Hepatocyte (in vitro differentiated cells): ENCODE data around the gene CDC14B.

Experiments used
- EZH2 ChIP-seq: fragments of 200-600 bp; sonication (generic); IDR thresholded peaks from 2 replicates; pipeline ENCODE4 v1.6.1; 2016; ENCODE audit warnings: antibody characterized with exemption, mild to moderate bottlenecking, borderline replicate concordance
- TF ChIP-seq, protein P1 (sequence below): fragments of 200-600 bp; sonication (generic); IDR thresholded peaks from 2 replicates; pipeline ENCODE4 v1.5.1; 2016; ENCODE audit warnings: antibody characterized with exemption, mild to moderate bottlenecking; ENCODE audit not compliant: poor library complexity

DNA sequence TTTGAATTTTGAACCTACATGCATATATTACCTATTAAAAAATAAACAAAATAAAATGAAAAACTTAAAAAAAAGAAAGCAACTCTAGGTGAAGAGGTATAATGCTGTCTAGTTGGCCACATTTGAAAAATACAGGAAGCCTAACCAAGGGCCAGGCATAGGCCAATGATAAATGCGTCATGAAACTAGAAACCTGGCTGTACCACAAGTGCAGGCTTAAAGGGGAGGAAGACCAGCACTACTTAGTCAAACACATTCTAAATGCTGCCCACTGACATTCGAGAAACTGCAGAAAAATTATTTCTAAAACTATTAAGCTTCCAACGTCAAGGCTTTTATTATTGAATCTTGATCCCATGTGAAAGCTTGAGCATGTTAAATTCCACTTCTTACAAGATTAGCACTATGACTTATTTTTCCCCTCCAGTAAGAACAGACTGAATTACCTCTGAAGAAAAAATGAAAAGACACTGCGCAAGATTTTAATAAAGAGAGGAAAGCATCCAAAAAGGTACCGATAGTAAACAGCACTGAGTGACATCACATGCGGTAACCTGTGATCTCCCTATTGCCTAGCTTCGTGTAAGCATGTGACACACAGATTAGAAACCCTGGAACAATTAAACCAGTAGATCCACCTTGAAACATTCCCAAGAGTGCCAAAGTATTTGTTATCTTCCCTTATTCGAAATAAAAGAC, 16.2 kb downstream of the CDC14B start:
- TF ChIP-seq, protein P1, sequence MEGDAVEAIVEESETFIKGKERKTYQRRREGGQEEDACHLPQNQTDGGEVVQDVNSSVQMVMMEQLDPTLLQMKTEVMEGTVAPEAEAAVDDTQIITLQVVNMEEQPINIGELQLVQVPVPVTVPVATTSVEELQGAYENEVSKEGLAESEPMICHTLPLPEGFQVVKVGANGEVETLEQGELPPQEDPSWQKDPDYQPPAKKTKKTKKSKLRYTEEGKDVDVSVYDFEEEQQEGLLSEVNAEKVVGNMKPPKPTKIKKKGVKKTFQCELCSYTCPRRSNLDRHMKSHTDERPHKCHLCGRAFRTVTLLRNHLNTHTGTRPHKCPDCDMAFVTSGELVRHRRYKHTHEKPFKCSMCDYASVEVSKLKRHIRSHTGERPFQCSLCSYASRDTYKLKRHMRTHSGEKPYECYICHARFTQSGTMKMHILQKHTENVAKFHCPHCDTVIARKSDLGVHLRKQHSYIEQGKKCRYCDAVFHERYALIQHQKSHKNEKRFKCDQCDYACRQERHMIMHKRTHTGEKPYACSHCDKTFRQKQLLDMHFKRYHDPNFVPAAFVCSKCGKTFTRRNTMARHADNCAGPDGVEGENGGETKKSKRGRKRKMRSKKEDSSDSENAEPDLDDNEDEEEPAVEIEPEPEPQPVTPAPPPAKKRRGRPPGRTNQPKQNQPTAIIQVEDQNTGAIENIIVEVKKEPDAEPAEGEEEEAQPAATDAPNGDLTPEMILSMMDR: no peak
- no peak for TF ChIP-seq EZH2
